Measurements from ENCODE around the gene ZMIZ1.

The ZMIZ1 gene

GRCh38 chr10:79069325-79070080 is 737 bp downstream of the ZMIZ1 start (continued):
- TF ChIP-seq ZNF704 (tag by site-specific recombination; IDR thresholded peaks at IDR 0.05) (no peak), ZNF138 (tag by site-specific recombination; IDR thresholded peaks at IDR 0.05; ENCODE audit: borderline replicate concordance) (no peak), ZNF324 (tag by site-specific recombination; IDR thresholded peaks at IDR 0.05) (no peak), ZFHX2 (tag by site-specific recombination; conservative IDR thresholded peaks at IDR 0.05) (peak; percentile 79), ZNF596 (tag by site-specific recombination; IDR thresholded peaks at IDR 0.05) (no peak; the same call in 1 of the 2 replicates), ZXDB (tag by site-specific recombination; IDR thresholded peaks at IDR 0.05) (no peak), ZIC2 (tag by site-specific recombination; IDR thresholded peaks at IDR 0.05) (no peak), CTCF (tag by site-specific recombination; IDR thresholded peaks at IDR 0.05) (0 out of 2 replicates have a peak, but pooled peaks have one; percentile 35), ZNF416 (tag by site-specific recombination; IDR thresholded peaks at IDR 0.05) (no peak), ZNF610 (tag by site-specific recombination; IDR thresholded peaks at IDR 0.05; ENCODE audit: borderline replicate concordance) (no peak), ZNF654 (tag by site-specific recombination; IDR thresholded peaks at IDR 0.05; ENCODE audit: low read depth) (no peak), IKZF3 (tag by site-specific recombination; IDR thresholded peaks at IDR 0.05) (peak; percentile 51), ZNF10 (tag by site-specific recombination; IDR thresholded peaks at IDR 0.05) (no peak), SCRT2 (tag by site-specific recombination; IDR thresholded peaks at IDR 0.05) (no peak), ZNF214 (tag by site-specific recombination; IDR thresholded peaks at IDR 0.05; ENCODE audit: borderline replicate concordance) (no peak), ZNF529 (tag by site-specific recombination; IDR thresholded peaks at IDR 0.05; ENCODE audit: insufficient replicate concordance) (no peak), ELK4 (IDR thresholded peaks at IDR 0.05; ENCODE audit: borderline replicate concordance, low read depth, low read length) (no peak), ZBTB8A (tag by site-specific recombination; IDR thresholded peaks at IDR 0.05) (peak; percentile 72), ZNF530 (tag by site-specific recombination; IDR thresholded peaks at IDR 0.05; ENCODE audit: low read depth) (no peak), ZNF623 (tag by site-specific recombination; IDR thresholded peaks at IDR 0.05) (no peak), ZNF600 (tag by site-specific recombination; IDR thresholded peaks at IDR 0.05) (peak; percentile 91), KLF9 (tag by site-specific recombination; IDR thresholded peaks at IDR 0.05; ENCODE audit: low read depth) (peak; percentile 40; the same call in 1 of the 2 replicates), ZNF398 (tag by site-specific recombination; IDR thresholded peaks at IDR 0.05) (no peak), MZF1 (tag by site-specific recombination; IDR thresholded peaks at IDR 0.05; ENCODE audit: borderline replicate concordance) (no peak), ZNF544 (tag by site-specific recombination; IDR thresholded peaks at IDR 0.05) (no peak), ZNF169 (tag by site-specific recombination; IDR thresholded peaks at IDR 0.05) (no peak), ZNF555 (tag by site-specific recombination; conservative IDR thresholded peaks at IDR 0.05) (no peak), ZNF561 (tag by site-specific recombination; IDR thresholded peaks at IDR 0.05; ENCODE audit: borderline replicate concordance) (no peak; the same call in 1 of the 2 replicates), ZNF768 (tag by site-specific recombination; IDR thresholded peaks at IDR 0.05) (no peak), ZNF791 (tag by site-specific recombination; IDR thresholded peaks at IDR 0.05) (no peak), ZNF302 (tag by site-specific recombination; IDR thresholded peaks at IDR 0.05; ENCODE audit: low read depth) (no peak), PBX3 (CRISPR knock-in tag; IDR thresholded peaks at IDR 0.05) (no peak), ZNF514 (tag by site-specific recombination; IDR thresholded peaks at IDR 0.05) (no peak), FEZF1 (tag by site-specific recombination; IDR thresholded peaks at IDR 0.05) (no peak), ZBTB7A (tag by site-specific recombination; IDR thresholded peaks at IDR 0.05; ENCODE audit: low read depth) (0 out of 2 replicates have a peak, but pooled peaks have one; percentile 58)

Data from HEK293 (cell line).